GM19438 (cell line): ENCODE measurements around the gene TTC24.
"Not testable (repeated sequence)": the region's sequence is repeated elsewhere in the genome, so short reads cannot be mapped to it uniquely, and the experiment has no call there.

Source experiments
- ATAC-seq: cut with Tn5 transposase; IDR thresholded peaks from one replicate; pipeline ENCODE4 v1.9.1; 2021; ENCODE audit warnings: low read depth; ENCODE audit not compliant: unreplicated experiment

Gene TTC24

GRCh38 chr1:156579472-156579871 lies at the start of gene TTC24:
TTC24 (plus strand) TSS chr1:156579723; CDS start chr1:156581365, 1,642 bp downstream.
- no peak for ATAC-seq

DNA sequence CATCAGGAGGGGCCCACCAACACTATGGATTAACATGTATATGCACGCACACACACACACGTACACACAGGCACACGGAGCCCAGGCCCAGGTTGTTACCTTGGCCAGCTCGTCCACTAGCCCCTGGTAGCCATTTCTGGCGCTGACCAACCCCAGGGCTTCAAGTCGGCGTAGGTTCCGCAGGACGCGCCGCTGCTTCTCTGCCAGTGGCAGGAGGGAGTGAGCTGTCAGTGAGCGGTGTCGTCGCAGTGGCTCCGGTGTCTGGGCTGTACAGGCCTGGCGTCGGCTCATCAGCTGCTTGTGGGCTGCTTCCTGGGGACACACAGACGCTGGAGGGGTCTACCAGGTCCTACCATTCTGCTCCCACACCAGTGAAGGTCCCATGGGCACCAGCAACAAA lies 49.5 kb upstream of the TTC24 start:
- ATAC-seq, result no peak

- no peak for ATAC-seq
These were observed 47.1 kb upstream of the TTC24 start for GRCh38 chr1:156532374-156532773.

DNA sequence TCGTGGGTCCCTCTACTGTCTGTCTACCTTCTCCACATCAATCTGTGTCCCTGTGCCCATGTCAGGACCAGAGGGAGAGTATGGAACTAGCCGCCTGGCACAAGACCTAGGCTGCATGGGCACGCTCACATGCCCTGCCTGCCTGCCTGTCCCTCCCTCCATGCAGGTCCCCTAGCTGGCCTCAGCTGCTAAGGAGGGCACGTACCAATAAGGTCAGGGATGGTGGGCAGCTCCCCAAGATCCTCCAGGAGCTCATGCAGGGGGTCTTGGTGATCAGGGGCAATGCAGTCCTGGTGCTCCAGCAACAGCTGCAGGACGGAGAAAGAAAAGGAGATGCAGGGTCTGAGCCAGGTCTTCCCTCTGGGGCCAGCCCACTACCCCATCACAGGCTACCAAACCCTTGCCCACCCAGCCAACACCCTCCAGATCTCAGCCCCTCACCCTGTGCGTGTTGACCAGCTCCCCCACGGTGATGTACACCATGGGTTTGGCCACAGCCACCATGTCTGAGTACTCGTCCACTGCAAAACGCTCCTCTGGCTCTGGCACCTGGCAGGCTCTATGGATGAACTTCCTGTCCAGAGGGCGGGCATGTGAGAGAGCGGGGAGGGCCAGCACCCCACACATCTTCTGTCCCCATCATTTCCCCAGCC lies 45.8 kb upstream of the TTC24 start:
- ATAC-seq, result no peak

GRCh38 chr1:156534424-156535060 lies 45.0 kb upstream of the TTC24 start:
- ATAC-seq, result no peak

DNA sequence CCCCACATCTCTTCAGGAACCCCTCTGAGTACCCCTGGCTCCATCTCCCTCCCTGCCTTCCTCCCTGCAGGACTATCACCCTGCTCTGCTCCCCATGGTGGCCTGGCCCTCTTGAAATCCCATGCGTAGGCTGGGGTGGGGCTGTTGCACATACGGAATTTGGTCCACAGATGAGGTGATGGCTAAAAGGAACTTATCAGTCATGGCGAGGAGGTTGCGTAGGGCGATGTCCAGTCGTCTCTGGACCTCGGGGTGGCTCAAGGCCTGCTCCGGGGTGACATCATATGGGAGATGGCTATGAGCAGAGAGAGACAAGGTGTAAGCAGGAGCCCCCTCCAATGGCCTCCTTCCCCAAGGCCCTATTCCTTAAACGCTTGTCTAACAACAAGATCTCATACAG lies 42.5 kb upstream of the TTC24 start:
- ATAC-seq, result no peak

GRCh38 chr1:156538711-156539440 lies 40.6 kb upstream of the TTC24 start:
- ATAC-seq, result no peak

DNA sequence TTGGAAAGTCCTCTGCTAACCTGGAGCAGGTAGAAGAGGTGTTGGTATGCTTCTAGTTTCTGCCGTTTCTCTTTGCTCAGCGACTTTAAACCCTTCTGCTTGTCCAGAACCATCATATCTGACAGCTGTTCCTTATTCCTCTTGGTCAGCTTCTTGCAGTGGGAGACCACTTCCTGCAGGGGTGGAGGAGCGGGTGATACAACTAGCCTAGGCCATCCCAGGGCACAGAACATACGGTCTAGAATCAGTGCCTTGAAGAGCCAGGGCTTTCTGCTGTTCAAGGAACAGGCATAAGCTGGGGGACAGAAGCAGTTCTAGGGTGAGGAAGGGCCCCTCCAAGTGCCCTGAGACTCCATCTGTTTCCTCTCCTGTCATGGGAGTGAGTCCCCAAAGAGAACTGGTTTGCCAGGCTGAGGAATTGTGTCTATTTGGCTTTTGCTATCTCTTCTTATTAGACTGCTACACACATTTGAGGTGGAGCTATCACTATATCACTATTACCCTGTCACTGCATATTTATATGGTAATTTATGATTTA lies 39.6 kb upstream of the TTC24 start:
- no peak for ATAC-seq

DNA sequence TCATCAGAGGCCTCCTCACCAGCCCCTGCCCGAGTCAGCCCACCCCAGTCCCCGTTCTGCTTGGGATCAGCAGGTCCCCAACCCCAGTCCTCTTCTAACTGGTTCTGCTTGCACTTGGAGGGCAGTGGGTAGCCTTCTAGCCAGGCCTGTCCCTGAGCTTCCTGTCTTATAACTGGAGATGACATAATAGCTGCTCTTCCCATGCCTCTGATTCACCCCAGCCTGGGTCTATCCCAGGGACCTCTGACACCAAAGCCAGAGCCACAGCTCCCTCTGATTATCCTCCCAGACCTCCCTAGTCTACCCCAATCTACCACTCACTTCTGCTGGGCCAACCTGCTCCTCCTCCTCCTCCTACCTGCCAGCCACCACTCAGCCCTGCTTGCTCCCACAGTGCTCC lies 38.6 kb upstream of the TTC24 start:
- no peak for ATAC-seq

DNA sequence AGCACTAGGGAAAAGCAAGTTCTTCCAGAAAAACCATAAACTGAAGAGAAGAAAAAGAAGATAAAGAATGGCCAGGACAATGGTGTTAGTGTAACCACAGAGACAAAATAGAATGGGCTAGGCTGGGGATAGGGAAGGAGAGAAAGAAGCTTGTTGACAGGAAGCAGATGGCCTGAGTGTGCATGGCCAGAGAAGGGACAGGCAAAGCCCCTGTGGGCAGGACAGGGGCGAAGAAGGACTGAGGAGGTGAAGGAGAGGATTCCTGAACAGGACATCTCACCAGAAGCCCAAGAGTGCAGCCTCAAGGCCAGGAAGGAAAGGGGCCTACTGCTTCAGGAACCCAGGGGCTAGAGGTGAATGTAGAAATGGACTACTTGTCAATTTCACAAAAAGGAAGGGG lies 36.5 kb upstream of the TTC24 start:
- ATAC-seq, result no peak

- ATAC-seq, result no peak
These were observed 34.9 kb upstream of the TTC24 start for GRCh38 chr1:156544592-156545102.

DNA sequence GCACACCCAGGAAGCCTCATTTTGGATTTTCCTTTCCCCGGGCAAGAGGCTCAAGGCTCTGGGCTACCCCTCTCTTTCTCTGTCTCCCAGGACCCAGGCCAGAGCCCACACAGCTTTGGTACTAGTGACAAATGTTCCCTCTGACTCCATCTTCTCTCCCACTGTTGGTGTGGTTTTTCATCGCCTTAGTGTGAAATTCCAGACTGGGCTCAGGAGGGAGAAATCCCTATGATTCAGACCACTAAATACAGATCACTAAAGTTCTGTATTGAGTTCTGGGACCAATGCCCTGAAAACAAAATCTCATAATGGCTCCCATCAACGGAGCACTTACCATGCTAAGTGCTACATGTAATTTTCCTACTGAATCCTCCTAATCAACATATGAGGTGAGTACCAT lies 33.3 kb upstream of the TTC24 start:
- no peak for ATAC-seq

DNA sequence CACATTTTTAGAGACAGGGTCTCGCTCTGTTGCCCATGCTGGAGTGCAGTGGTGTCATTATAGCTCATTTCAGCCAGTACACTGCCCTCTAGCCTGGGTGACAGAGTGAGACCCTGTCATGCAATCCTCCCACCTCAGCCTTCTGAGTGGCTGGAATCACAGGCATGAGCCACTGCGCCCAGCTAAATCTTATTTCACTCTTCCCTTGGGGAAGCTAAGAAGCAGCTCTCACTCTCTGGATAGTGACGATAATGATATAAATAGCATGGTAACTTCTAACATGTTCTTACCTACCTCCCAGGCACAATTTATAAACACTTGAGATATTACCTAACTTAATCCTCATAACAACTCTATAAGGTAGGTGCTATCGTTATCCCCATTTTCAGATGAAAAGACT lies 32.1 kb upstream of the TTC24 start:
- ATAC-seq, result no peak

- ATAC-seq, result no peak
These were observed 31.5 kb upstream of the TTC24 start for GRCh38 chr1:156547982-156548381.

GRCh38 chr1:156549390-156549789 lies 30.1 kb upstream of the TTC24 start:
- no peak for ATAC-seq

- no peak for ATAC-seq
These were observed 29.7 kb upstream of the TTC24 start for GRCh38 chr1:156549831-156550230.

- no peak for ATAC-seq
These were observed 29.2 kb upstream of the TTC24 start for GRCh38 chr1:156550346-156550745.

DNA sequence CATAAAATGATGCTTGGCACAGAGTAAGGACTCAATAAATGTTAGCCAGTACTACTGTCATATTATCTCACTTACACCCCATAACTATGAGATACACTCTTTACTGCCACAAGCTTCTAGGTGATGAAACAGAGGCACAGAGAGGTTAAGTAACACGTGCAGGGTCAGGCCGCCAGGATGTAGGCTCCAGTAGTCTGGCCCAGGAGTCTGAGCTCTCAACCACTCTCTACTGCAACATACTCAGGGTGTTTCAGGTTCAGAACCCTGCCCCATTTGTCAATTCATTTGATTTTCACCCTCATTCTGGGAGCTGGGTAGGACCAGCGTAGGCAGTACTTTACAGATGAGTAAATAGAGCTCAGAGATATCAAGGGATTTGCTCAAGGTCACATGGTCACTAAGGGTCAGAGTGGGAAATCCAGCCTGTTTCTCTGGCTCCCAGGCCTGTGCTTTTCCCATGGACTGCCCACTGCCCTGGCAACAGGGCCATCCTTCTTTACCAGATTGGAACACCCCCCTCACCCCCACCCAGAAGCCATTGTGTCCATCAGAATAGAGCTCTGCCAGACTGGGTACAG lies 28.4 kb upstream of the TTC24 start:
- no peak for ATAC-seq

- ATAC-seq, result no peak
These were observed 27.7 kb upstream of the TTC24 start for GRCh38 chr1:156551869-156552268.

GRCh38 chr1:156552518-156552917 lies 27.0 kb upstream of the TTC24 start:
- ATAC-seq, result no peak

DNA sequence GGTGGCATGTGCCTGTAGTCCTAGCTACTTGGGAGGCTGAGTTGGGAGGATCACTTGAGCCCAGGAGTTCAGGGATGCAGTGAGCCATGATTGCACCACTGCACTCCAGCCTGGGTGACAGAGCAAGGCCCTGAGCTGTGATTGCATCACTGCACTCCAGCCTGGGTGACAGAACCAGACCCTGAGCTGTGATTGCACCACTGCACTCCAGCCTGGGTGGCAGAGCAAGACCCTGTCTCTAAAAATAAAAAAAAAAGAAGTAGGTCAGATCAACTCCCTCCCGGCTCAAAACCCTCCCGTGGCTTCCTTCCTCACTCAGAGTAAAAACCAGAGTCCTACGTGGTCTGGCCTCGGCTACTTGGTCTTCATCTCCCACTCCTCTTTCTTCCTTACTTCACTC lies 26.6 kb upstream of the TTC24 start:
- ATAC-seq, result not testable (repeated sequence)
